HS-5 (cell line): ENCODE data around the gene C11orf24.
"Not testable (repeated sequence)": the region's sequence is repeated elsewhere in the genome, so short reads cannot be mapped to it uniquely, and the experiment has no call there.

Experiments
- DNase-seq: peaks from one replicate; pipeline ENCODE4 v3.0.0-alpha.2; 2012; ENCODE audit warnings: low read depth

The C11orf24 gene

DNA sequence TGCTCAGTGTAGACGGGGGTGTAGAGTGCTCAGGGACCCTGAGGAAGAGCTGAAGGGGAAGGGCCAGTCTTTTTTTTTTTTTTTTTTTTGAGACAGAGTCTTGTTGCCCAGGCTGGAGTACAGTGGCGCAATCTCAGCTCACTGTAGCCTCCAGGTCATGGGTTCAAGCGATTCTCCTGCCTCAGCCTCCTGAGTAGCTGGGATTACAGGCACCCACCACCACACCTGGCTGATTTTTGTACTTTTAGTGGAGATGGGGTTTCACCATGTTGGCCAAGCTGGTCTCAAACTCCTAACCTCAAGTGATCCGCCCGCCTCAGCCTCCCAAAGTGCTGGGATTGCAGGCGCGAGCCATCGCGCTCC, 27.7 kb upstream of the C11orf24 start:
- DNase-seq = not testable (repeated sequence)

DNA sequence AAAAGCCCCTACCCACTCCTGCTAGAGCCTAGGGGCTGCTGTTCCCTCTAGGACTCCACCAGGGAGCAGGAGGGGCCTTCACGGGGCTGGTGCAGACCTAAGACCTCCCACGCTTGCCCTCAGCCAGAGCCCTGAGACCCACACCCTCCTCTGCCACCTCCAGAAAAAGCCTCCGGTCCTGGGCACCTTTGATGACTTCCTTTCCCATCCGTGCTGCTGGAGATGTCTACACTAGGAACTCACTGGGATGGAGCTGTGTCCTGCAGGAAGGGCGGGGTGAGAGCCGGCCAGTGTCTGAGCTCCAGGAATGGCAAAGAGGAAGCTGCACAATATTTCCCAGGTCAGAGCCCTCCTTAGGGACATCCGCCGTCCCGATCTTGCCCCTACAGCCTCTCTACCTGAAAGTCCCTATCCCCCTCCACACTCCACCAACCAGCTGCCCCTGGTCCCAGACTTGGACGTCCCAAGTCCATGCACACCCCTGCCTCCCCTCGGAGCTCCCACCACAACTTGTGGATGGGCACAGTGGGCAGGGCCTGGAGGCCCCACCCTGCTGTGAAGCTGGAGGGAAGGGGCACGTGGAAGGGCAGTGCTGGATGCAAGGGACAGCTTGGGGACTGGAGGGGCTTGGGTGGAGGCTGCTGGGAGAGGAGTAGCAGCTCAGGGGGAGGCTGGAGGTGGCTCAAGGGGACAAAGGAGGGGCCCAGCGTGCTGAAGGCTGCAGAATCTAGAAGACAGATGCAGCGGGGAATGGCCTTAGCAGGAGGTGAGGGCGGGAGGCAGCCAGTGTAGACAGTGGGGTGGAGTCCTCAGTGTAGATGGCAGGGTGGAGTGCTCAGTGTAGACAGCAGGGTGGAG, 27.1 kb upstream of the C11orf24 start:
- DNase-seq = no peak

GRCh38 chr11:68297812-68298658, 26.3 kb upstream of the C11orf24 start:
- DNase-seq = no peak

- no peak for DNase-seq
Observed at GRCh38 chr11:68297494-68297811, 25.7 kb upstream of the C11orf24 start.

GRCh38 chr11:68297052-68297378, 25.2 kb upstream of the C11orf24 start:
- DNase-seq = no peak

DNA sequence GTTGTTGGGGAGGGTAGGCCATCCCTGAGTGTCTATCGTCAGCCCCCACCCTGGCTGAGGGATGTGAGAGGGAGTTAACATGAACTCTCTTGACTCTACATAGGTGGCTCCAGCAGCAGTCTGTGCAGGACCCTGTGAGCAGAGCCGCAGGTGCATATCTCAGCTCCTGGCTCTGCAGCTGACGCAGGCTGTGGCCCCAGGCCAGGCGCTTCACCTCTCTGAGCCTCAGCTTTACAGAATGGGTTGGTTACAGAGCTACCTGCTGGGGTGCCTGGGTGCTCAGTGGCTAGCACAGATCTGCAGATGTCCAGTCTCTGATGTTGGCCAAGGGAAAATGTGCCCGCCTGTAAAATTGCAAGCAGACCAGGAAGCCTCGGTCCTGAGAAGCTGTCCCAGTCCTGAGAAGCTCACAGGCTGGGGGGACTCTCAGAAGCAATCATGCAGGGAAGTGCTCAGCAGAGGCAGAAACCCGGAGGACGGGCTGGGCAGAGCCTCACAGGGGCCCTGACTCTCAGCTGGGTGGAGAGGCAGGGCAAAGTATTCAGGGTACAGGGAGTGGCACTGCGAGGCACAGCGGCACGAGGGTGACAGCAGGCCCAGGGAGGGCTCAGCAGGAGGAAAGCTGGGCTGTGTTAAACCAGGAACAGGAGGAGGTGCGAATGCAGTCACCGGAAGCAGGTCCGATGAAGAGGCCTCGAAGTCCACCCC, 24.7 kb upstream of the C11orf24 start:
- DNase-seq = no peak

DNA sequence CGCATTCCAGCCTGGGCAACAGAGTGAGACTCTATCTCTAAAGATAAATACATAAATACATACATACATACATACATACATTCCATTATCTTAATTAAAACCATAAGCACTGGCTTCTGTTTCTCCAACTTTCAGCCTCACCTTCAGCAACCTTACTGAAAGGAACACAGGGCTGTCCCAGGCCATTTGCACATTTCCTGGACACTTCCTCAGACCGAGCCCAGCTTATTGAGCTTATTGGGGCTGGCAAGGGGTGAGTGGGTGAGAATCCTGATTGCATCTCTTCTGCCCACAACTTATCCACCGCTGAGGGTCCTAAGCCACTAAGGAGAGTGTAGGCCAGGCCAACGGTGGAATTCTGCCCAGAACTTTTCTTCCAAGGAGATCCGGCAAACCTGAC, 24.2 kb upstream of the C11orf24 start:
- no peak for DNase-seq

DNA sequence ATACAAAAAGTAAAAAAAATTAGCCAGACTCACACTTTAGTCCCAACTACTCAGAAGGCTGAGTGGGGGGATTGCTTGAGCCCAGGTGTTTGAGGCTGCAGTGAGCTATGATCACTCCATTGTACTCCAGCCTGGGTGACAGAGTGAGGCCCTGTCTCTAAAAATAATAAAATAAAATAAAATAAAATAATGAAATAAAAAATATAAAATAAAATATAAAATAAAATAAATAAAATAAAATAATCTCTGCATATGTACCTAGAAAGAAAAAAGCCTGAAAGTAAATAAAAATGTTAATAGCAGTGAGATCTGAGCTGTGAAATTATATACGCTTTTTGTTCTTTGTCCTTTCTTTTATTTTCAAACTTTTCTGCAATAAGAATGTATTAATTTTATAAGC, 23.5 kb upstream of the C11orf24 start:
- DNase-seq = no peak

DNA sequence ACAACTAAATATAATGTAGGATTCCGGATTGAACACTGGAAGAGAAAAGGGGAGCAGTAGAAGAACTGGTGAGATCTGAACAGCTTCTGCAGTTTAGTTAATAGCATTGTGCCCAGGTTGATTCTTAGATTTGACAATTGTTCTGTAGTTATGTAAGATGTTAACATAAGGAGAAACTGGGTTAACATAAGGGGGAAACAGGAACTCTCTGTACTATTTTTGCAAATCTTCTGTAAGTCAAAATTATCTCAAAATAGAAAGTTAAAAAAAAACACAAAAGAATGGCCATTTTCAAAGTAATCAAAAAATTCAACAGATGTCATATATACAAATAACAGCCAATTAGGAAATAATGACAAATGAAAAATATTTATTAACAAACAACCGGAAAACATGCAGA, 21.9 kb upstream of the C11orf24 start:
- DNase-seq = no peak

DNA sequence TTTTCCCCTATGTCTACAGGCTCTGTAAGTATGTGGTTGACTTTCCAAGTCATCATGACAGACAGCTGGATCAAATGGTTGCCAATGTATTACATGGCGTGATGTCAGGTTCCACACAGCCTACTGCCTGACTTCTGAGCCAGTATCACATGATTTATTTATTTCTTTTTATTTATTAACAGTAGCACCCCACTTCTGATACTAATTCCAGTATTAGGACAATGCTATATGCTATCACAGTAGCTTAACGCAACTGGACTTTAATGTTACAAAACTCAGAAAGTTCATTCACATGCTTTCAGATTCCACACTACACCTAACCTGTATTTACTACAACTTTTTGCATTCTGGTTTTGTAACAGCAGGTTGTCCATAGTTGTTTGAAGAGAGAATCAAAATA, 17.7 kb upstream of the C11orf24 start:
- DNase-seq = no peak

GRCh38 chr11:68287419-68287818, 15.6 kb upstream of the C11orf24 start:
- no peak for DNase-seq

DNA sequence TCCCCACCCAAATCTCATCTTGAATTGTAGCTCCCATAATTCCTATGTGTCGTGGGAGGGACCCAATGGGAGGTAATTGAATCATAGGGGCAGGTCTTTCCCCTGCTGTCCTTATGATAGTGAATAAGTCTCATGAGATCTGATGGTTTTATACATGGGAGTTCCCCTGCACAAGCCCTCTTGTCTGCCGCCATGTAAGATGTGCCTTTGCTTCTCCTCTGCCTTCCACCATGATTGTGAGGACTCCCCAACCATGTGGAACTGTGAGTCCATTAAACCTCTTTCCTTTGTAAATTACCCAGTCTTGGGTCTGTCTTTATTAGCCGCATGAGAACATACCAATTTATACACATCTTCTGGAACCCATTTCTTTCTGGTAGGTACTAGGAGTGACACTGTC, 12.8 kb upstream of the C11orf24 start:
- not testable (repeated sequence) for DNase-seq

- no peak for DNase-seq
Observed at GRCh38 chr11:68282861-68283230, 11.1 kb upstream of the C11orf24 start.

DNA sequence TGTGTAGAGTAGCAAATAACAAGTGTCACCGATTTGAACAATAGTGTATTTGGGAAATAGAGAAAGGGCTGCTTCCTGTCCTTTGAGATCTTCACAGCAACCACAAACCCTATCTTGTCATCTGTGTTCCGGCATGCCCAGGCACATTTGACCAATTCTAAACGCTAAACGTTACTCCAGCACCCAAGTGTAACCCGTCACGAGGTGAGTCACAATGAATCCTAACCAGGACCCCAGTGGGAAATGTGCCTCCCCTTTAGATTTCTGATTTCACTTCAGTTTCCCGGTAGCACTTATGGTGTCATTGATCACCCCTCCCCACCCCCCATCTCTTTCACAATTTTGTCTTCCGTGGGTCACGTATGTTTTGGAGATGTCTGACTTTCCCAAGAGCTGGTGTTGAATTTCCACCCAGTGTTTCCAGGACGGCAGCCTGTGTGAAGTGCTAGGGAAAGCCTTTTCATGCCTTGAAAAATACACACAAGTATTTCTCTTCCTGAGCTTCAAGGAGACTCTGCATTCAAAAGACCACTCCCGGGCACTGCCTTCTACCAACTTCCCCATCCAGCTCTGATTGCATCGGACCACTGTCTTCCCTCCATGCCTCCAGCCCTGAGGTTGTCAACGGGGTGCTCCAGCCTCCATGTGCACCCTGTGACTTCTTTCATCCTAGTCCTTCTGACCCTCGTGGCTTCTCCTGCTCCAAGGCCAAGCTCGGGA, 10.5 kb upstream of the C11orf24 start:
- no peak for DNase-seq

GRCh38 chr11:68279676-68280075, 7.9 kb upstream of the C11orf24 start:
- DNase-seq = no peak

- DNase-seq = no peak
Observed at GRCh38 chr11:68276861-68277260, 5.1 kb upstream of the C11orf24 start.

DNA sequence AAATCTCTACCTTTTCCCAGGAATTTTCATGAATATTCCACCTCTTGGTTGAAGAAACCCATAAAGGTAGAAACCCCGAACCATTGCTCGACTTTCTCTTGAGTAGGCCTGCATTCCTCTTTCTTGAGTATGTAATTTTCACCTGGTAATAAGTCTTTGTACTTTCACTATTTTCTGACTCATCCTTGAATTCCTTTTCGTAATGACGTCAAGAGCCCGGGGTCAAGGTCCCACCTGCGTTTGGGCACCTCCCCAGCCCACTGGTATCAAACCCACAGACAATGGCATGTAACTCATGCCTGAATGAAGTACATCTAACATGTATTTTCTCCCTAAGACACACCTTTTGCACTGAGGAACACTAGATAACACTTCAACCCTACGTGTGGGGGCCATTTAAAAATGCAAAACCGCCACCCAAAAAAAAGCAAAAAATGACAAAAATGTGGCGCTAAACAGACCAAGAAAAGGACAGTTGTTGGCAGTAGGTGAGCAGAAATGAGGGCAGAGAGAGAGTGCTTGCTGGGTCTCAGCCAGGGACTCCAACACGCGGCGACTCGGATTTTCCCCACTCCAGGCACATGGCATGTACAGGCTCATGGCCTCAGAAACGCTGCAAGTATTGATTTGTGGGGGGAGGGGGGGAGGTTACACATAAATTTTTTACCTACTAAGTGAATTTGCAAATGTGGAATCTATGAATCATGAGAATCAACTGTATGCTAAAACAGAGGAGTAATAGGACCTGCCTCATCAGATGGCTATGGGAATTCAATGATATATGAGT, 4.1 kb upstream of the C11orf24 start:
- DNase-seq = no peak

GRCh38 chr11:68274306-68274705, 2.5 kb upstream of the C11orf24 start:
- no peak for DNase-seq

DNA sequence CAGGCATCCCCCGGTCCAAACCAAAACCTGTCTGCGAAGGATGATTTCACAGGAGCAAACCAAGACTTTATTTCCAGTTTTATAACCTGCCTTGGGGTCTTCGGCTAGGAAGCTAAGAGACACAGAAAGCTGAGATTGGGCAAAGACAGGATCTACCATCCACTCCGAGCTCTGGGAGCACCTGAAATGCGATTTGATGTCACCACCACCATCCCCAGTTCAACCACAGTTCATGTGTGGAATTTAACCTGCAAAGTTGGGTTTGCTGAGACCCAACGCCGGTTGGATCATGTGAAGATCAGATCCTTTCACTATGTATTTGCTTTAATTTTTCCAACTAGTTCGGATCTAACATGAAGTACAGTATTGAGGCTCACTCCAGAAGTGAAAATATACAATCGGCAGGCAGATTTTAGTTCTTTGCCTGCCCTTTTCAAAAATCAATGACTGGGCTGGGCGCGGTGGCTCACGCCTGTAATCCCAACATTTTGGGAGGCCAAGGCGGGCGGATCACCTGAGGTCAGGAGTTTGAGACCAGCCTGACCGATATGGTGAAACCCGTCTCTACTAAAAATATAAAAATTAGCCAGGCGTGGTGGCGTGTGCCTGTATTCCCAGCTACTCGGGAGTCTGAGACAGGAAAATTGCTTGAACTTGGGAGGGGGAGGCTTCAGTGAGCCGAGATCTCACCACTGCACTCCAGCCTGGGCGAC, 1.4 kb upstream of the C11orf24 start:
- no peak for DNase-seq

DNA sequence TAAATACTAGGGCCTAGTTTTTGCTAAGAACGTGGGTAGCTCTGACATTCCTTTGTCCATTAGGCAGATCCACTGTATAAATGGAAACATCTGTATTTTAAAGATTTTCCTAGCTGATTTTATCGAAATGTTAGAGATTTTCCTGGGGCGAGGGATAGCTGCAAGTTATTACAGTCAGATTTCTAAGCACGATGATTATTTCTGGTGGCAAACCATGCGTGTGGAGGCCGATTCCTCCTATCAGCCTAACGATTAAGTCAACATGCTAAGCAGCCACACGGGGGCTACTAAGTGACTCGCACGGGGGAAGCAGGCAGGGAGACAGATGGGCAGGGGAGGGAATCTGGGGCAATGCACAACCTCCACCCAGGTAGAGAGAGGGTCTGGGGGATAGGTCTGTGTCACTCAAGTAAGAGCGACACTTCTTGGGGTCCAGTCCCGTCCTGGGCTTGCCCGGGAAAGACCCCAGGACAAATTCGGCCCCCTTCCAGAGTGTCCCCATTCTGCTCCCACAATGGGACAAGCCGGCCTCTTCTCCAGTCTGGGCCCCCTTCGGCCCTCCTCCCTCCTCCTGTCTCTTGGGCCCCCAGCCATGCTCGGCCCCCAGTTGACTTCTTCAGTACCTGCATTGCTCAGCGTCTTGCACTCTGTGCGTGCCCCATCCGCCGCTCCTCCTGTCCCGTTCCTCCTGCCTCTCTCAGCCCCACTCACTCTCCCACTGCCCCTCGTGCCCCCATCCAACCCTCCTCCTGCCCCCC, 571 bp downstream of the C11orf24 start:
- DNase-seq = peak; percentile 53
